ENCODE results near the gene USH1G. TPM values are rescaled to one million over a fixed set of nuclear protein-coding genes. Genes with fewer than 3 reads are reported as not detected.

Gene USH1G
- polyA plus RNA-seq, 1 experiment, result not detected

- POLR2A ChIA-PET, result no interaction called here
- Histone ChIP-seq H3K27ac (ENCODE audit: low read depth, low read length) (no peak overlapping the region), H3K27me3 (ENCODE audit: control insufficient read depth, insufficient read depth, low read length) (peaks cover 34% of the 10 kb centered on the region), H3K9me3 (ENCODE audit: control insufficient read depth, insufficient read depth, low read length) (no peaks in the 10 kb centered on the region), H3K4me3 (ENCODE audit: low read depth, low read length) (no peak overlapping the region)
- DNase-seq (ENCODE audit: low read depth, low spot score), result no peak
- CTCF ChIA-PET, result no interaction called here
- TF ChIP-seq CTCF (IDR thresholded peaks at IDR 0.05; ENCODE audit: low read depth, low read length), result no peak
These were observed 19.4 kb downstream of the USH1G start for GRCh38 chr17:74903671-74904070.

- TF ChIP-seq CTCF (IDR thresholded peaks at IDR 0.05; ENCODE audit: low read depth, low read length), result no peak
- ChIA-PET CTCF (no interaction called here), POLR2A (no interaction called here)
- Histone ChIP-seq H3K9me3 (ENCODE audit: control insufficient read depth, insufficient read depth, low read length) (no peaks in the 10 kb centered on the region), H3K27me3 (ENCODE audit: control insufficient read depth, insufficient read depth, low read length) (peaks cover 37% of the 10 kb centered on the region), H3K4me3 (ENCODE audit: low read depth, low read length) (no peak overlapping the region), H3K27ac (ENCODE audit: low read depth, low read length) (no peak overlapping the region)
- no peak for DNase-seq (ENCODE audit: low read depth, low spot score)
These were observed 20.0 kb downstream of the USH1G start for GRCh38 chr17:74903034-74903433.

GRCh38 chr17:74901353-74902135 is 21.5 kb downstream of the USH1G start:
- Histone ChIP-seq H3K27me3 (ENCODE audit: control insufficient read depth, insufficient read depth, low read length) (peaks cover 45% of the 10 kb centered on the region), H3K4me3 (ENCODE audit: low read depth, low read length) (no peak overlapping the region), H3K9me3 (ENCODE audit: control insufficient read depth, insufficient read depth, low read length) (no peaks in the 10 kb centered on the region), H3K27ac (ENCODE audit: low read depth, low read length) (no peak overlapping the region)
- DNase-seq (ENCODE audit: low read depth, low spot score), result no peak
- TF ChIP-seq CTCF (IDR thresholded peaks at IDR 0.05; ENCODE audit: low read depth, low read length), result no peak
- ChIA-PET POLR2A (no interaction called here), CTCF (no interaction called here)

- TF ChIP-seq CTCF (IDR thresholded peaks at IDR 0.05; ENCODE audit: low read depth, low read length), result no peak
- H3K9me3 ChIP-seq (ENCODE audit: control insufficient read depth, insufficient read depth, low read length), result no peaks in the 10 kb centered on the region
- no peak for DNase-seq (ENCODE audit: low read depth, low spot score)
- no peak overlapping the region for H3K27ac ChIP-seq (ENCODE audit: low read depth, low read length)
- H3K27me3 ChIP-seq (ENCODE audit: control insufficient read depth, insufficient read depth, low read length), result peaks cover 56% of the 10 kb centered on the region
- H3K4me3 ChIP-seq (ENCODE audit: low read depth, low read length), result no peak overlapping the region
- CTCF ChIA-PET, result no interaction called here
- POLR2A ChIA-PET, result no interaction called here
These were observed 22.8 kb downstream of the USH1G start for GRCh38 chr17:74900208-74900607.

GRCh38 chr17:74898376-74898946 is 24.6 kb downstream of the USH1G start:
- Histone ChIP-seq H3K27ac (ENCODE audit: low read depth, low read length) (no peak overlapping the region), H3K27me3 (ENCODE audit: control insufficient read depth, insufficient read depth, low read length) (peaks cover 60% of the 10 kb centered on the region), H3K4me3 (ENCODE audit: low read depth, low read length) (no peak overlapping the region), H3K9me3 (ENCODE audit: control insufficient read depth, insufficient read depth, low read length) (no peaks in the 10 kb centered on the region)
- CTCF ChIA-PET, result no interaction called here
- no peak for DNase-seq (ENCODE audit: low read depth, low spot score)
- POLR2A ChIA-PET, result no interaction called here
- no peak for TF ChIP-seq CTCF (IDR thresholded peaks at IDR 0.05; ENCODE audit: low read depth, low read length)

All from AG04450 (cell line).